Bronchial epithelial cell (primary cell): Measurements from ENCODE around the gene KLHL33. TPM values are rescaled to one million over a fixed set of nuclear protein-coding genes. Genes with fewer than 3 reads are reported as not detected.

Experiments used
- DNase-seq: peaks from one replicate; pipeline ENCODE4 v3.0.0-alpha.2; 2010; ENCODE audit warnings: low read depth
- FAIRE-seq: peaks from 2 replicates; lab custom pipeline; 2011; peaks lifted over from hg19 to GRCh38; lab: Jason Lieb, UNC
- H3K27me3 ChIP-seq: 2 replicates; pipeline ENCODE4 v1.5.1; 2011; ENCODE audit warnings: low read length; ENCODE audit not compliant: control insufficient read depth, insufficient read depth
- H3K36me3 ChIP-seq: 2 replicates; pipeline ENCODE4 v1.5.1; 2011; ENCODE audit warnings: low read length; ENCODE audit not compliant: control insufficient read depth, insufficient read depth
- H3K4me3 ChIP-seq: 2 replicates; pipeline ENCODE4 v1.5.1; 2011; ENCODE audit warnings: mild to moderate bottlenecking, low read depth, low read length, control low read depth
- total RNA-seq: library from RNA; depleted of rRNA; stranded (reverse); fragments of >200 nt; gene quantifications from 2 replicates; pipeline ENCODE4 v1.2.1, GENCODE V29; 2014
- TF ChIP-seq, protein P1 (sequence below): IDR thresholded peaks from 2 replicates; pipeline ENCODE4 v1.5.1; 2011; ENCODE audit warnings: mild to moderate bottlenecking, moderate library complexity, low read length, control low read depth, inconsistent platforms; ENCODE audit not compliant: insufficient read depth, severe bottlenecking

Gene KLHL33
- total RNA-seq, 1 donor from 2014 or later: not detected

GRCh38 chr14:20403521-20403920 is 32.4 kb downstream of the KLHL33 start:
- H3K27me3 ChIP-seq: no peaks in the 10 kb centered on the region

GRCh38 chr14:20400965-20401593 is 34.9 kb downstream of the KLHL33 start:
- no peaks in the 10 kb centered on the region for H3K27me3 ChIP-seq
- FAIRE-seq: no peak
- no peak overlapping the region for H3K4me3 ChIP-seq
- DNase-seq: peak; percentile 98
- TF ChIP-seq, protein P1, sequence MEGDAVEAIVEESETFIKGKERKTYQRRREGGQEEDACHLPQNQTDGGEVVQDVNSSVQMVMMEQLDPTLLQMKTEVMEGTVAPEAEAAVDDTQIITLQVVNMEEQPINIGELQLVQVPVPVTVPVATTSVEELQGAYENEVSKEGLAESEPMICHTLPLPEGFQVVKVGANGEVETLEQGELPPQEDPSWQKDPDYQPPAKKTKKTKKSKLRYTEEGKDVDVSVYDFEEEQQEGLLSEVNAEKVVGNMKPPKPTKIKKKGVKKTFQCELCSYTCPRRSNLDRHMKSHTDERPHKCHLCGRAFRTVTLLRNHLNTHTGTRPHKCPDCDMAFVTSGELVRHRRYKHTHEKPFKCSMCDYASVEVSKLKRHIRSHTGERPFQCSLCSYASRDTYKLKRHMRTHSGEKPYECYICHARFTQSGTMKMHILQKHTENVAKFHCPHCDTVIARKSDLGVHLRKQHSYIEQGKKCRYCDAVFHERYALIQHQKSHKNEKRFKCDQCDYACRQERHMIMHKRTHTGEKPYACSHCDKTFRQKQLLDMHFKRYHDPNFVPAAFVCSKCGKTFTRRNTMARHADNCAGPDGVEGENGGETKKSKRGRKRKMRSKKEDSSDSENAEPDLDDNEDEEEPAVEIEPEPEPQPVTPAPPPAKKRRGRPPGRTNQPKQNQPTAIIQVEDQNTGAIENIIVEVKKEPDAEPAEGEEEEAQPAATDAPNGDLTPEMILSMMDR: no peak
- peaks cover 20% of the 10 kb centered on the region for H3K36me3 ChIP-seq

More at GRCh38 chr14:20403521-20403920, 32.4 kb downstream of the KLHL33 start:
- TF ChIP-seq, protein P1: no peak
- H3K36me3 ChIP-seq: peaks cover 23% of the 10 kb centered on the region
- FAIRE-seq (no peak), DNase-seq (no peak)
- H3K4me3 ChIP-seq: no peak overlapping the region

DNA sequence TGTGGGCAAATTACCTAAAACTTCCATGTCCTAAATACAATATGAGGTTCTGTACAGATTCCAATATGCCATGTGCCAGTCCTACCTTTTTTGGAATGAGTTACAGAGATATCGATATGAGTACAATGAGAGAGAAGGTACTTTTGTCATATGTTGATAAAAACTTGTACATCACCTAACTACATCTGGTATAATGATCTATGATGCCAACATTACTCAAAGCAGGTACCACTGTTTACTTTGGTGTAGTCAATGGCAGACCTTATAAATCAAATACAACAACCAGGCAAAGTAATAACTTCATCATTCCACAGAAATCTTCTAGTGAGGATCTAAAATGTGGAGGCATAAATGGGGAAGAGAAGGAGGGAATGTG is 35.4 kb downstream of the KLHL33 start:
- H3K27me3 ChIP-seq: no peaks in the 10 kb centered on the region
- TF ChIP-seq, protein P1: no peak
- H3K36me3 ChIP-seq: peaks cover 19% of the 10 kb centered on the region
- no peak overlapping the region for H3K4me3 ChIP-seq
- peak; percentile 66 for DNase-seq
- no peak for FAIRE-seq

GRCh38 chr14:20397511-20397910 is 38.5 kb downstream of the KLHL33 start:
- no peak for DNase-seq
- TF ChIP-seq, protein P1: no peak
- FAIRE-seq: no peak
- no peak overlapping the region for H3K4me3 ChIP-seq
- peaks cover 13% of the 10 kb centered on the region for H3K36me3 ChIP-seq
- no peaks in the 10 kb centered on the region for H3K27me3 ChIP-seq

GRCh38 chr14:20391505-20391904 is 44.5 kb downstream of the KLHL33 start:
- DNase-seq: no peak
- no peaks in the 10 kb centered on the region for H3K27me3 ChIP-seq
- H3K36me3 ChIP-seq: peaks cover 18% of the 10 kb centered on the region
- no peak overlapping the region for H3K4me3 ChIP-seq
- TF ChIP-seq, protein P1: no peak
- no peak for FAIRE-seq

DNA sequence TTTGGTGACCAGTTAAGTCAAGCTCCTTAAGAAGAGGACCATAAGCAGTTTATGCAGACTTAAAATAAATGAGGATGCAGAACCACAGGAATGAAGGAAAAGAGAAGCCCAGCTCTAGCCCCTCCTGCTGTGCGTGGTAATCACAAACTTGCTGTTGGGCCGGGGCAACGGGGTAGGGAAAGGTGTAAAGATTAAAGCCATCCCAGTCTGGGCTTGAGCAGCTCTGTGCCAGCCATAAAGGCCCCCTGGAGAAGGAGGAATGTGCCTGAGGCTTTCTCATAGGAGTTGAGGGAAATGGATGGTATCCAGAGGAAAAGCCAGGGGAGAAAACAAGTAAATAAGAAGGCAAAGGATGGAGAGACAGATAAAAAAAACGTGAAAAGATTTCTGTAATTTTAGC is 47.8 kb downstream of the KLHL33 start:
- FAIRE-seq: no peak
- no peak overlapping the region for H3K4me3 ChIP-seq
- peaks cover 41% of the 10 kb centered on the region for H3K36me3 ChIP-seq
- no peaks in the 10 kb centered on the region for H3K27me3 ChIP-seq
- no peak for DNase-seq
- TF ChIP-seq, protein P1: no peak
